Lower leg skin (tissue), 3 donors: Measurements from ENCODE around the gene HUWE1.

Experiments
- POLR2A ChIP-seq, 2 donors: fragments of 450-650 bp; IDR thresholded peaks; one replicate each; pipeline ENCODE4 v1.6.1; 2016 to 2017; ENCODE audit warnings: antibody characterized with exemption in 2 of 2, mild to moderate bottlenecking in 1 of 2, moderate library complexity in 1 of 2
- TF ChIP-seq, protein P1 (sequence below), 3 donors: fragments of 450-650 bp; IDR thresholded peaks; one replicate each; pipeline ENCODE4 v1.5.1; 2016; ENCODE audit warnings: antibody characterized with exemption in 3 of 3, mild to moderate bottlenecking in 3 of 3, moderate library complexity in 2 of 3

DNA sequence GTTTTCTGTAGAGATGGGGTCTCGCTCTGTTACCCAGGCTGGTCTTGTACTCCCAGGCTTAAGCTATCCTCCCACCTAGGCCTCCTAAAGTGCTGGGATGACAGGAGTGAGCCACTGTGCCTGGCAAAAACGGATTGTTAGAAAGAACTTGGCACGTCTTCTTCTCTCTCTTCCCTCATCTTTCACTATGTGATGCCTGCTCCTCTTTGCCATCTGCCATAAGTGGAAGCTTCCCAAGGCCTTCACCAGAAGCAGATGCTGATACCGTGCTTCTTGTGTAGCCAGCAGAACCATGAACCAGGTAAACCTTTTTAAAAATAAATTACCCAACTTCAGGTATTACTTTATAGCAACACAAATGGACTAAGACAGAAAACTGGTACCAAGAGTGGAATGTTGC, 36.9 kb upstream of the HUWE1 start:
- TF ChIP-seq, protein P1, sequence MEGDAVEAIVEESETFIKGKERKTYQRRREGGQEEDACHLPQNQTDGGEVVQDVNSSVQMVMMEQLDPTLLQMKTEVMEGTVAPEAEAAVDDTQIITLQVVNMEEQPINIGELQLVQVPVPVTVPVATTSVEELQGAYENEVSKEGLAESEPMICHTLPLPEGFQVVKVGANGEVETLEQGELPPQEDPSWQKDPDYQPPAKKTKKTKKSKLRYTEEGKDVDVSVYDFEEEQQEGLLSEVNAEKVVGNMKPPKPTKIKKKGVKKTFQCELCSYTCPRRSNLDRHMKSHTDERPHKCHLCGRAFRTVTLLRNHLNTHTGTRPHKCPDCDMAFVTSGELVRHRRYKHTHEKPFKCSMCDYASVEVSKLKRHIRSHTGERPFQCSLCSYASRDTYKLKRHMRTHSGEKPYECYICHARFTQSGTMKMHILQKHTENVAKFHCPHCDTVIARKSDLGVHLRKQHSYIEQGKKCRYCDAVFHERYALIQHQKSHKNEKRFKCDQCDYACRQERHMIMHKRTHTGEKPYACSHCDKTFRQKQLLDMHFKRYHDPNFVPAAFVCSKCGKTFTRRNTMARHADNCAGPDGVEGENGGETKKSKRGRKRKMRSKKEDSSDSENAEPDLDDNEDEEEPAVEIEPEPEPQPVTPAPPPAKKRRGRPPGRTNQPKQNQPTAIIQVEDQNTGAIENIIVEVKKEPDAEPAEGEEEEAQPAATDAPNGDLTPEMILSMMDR (IDR thresholded peaks at IDR 0.05) = no peak
- TF ChIP-seq POLR2A (IDR thresholded peaks at IDR 0.05) = no peak
